Measurements from ENCODE around the gene ZNF775.
A peak's percentile ranks its signal among the peaks of the same experiment; 100 is the strongest.

ZNF775 gene

GRCh38 chr7:150367677-150368095, 11.4 kb upstream of the ZNF775 start:
- DNase-seq (ENCODE audit: low spot score): no peak
- TF ChIP-seq, protein P1, sequence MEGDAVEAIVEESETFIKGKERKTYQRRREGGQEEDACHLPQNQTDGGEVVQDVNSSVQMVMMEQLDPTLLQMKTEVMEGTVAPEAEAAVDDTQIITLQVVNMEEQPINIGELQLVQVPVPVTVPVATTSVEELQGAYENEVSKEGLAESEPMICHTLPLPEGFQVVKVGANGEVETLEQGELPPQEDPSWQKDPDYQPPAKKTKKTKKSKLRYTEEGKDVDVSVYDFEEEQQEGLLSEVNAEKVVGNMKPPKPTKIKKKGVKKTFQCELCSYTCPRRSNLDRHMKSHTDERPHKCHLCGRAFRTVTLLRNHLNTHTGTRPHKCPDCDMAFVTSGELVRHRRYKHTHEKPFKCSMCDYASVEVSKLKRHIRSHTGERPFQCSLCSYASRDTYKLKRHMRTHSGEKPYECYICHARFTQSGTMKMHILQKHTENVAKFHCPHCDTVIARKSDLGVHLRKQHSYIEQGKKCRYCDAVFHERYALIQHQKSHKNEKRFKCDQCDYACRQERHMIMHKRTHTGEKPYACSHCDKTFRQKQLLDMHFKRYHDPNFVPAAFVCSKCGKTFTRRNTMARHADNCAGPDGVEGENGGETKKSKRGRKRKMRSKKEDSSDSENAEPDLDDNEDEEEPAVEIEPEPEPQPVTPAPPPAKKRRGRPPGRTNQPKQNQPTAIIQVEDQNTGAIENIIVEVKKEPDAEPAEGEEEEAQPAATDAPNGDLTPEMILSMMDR (IDR thresholded peaks at IDR 0.05; ENCODE audit: borderline replicate concordance, control extremely low read depth, extremely low read depth, insufficient read depth, missing control alignments): no peak

GRCh38 chr7:150368096-150368883, 10.8 kb upstream of the ZNF775 start, which contains the start of gene REPIN1:
TSS of gene REPIN1 (plus strand) at chr7:150368822. CDS start at chr7:150369712, 890 bp downstream.
- in situ Hi-C loops (cut with MboI; ENCODE audit: low sequenced_read_pairs, unreplicated experiment): no loop called here
- peak; percentile 92 for DNase-seq (ENCODE audit: low spot score)
- TF ChIP-seq, protein P1 (IDR thresholded peaks at IDR 0.05; ENCODE audit: borderline replicate concordance, control extremely low read depth, extremely low read depth, insufficient read depth, missing control alignments): no peak

More at GRCh38 chr7:150367677-150368095, 11.4 kb upstream of the ZNF775 start:
- in situ Hi-C loops (cut with MboI; ENCODE audit: low sequenced_read_pairs, unreplicated experiment): no loop called here

- in situ Hi-C loops (cut with MboI; ENCODE audit: low sequenced_read_pairs, unreplicated experiment): no loop called here
- DNase-seq (ENCODE audit: low spot score): peak; percentile 67
- TF ChIP-seq, protein P1 (IDR thresholded peaks at IDR 0.05; ENCODE audit: borderline replicate concordance, control extremely low read depth, extremely low read depth, insufficient read depth, missing control alignments): no peak
These were observed 10.0 kb upstream of the ZNF775 start for GRCh38 chr7:150368884-150369747.

DNA sequence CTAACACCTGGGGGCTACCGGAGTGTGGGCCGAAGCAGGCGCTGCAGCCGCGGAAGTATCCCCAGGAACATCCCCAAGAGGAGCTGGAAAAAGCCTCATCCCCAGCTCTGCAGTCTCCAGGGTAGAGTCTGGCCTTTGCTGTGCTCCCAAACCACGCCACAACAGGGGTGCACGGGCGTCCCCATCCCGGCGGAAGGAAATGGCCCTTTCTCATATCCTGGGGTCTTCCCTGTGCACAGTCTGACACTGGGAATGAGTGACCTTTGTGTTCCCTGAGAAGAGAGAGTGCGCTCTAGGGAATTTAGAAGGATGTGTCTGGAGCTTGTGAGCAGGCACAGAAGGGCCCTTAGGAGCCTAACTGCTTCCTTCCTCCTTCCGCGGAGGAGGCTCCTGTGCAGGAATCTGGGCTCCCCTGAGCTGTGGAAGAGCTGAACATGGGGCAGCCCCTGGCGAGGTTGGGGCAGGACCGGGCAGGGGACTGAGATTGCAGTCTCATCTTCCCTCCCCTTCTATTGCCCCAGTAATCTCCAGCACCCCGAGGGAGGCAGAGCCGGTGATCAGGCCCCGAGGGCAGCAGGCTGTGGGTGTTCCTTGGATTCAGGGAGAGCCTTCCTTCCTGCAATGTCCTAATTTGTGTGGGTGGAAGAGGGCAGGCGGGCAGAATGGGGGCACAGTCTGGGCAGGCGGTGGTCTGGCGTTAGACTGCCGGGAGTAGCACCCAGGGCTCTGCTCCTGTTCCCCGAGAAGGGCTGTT, 9.2 kb upstream of the ZNF775 start:
- TF ChIP-seq, protein P1 (IDR thresholded peaks at IDR 0.05; ENCODE audit: borderline replicate concordance, control extremely low read depth, extremely low read depth, insufficient read depth, missing control alignments): no peak
- in situ Hi-C loops (cut with MboI; ENCODE audit: low sequenced_read_pairs, unreplicated experiment): no loop called here
- DNase-seq (ENCODE audit: low spot score): no peak

DNA sequence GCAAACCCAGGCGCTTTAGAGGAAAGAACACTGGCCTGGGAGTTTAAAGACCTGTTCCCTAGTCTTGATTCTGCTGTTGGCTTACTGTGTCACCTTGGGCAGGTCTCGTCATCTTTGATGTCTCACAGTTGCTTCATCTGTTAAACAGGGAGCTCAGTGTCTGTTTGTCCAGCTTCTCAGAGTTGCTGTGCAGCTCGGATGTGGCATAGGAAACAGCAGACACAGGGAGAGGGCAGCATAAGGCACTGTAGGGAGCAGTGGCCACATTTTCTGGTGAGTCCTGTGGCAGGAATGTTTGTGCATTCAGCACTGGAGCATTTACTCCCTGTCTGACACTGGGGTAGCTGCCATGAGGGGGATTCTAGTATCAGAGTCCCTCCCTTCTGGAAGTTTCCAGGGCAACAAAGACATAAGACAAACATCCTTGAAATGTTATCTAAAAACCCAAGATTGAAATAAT, 8.5 kb upstream of the ZNF775 start:
- in situ Hi-C loops (cut with MboI; ENCODE audit: low sequenced_read_pairs, unreplicated experiment): no loop called here
- TF ChIP-seq, protein P1 (IDR thresholded peaks at IDR 0.05; ENCODE audit: borderline replicate concordance, control extremely low read depth, extremely low read depth, insufficient read depth, missing control alignments): no peak
- DNase-seq (ENCODE audit: low spot score): no peak

All from GM13976 (cell line).